ENCODE results near the gene CASZ1.

The CASZ1 gene

DNA sequence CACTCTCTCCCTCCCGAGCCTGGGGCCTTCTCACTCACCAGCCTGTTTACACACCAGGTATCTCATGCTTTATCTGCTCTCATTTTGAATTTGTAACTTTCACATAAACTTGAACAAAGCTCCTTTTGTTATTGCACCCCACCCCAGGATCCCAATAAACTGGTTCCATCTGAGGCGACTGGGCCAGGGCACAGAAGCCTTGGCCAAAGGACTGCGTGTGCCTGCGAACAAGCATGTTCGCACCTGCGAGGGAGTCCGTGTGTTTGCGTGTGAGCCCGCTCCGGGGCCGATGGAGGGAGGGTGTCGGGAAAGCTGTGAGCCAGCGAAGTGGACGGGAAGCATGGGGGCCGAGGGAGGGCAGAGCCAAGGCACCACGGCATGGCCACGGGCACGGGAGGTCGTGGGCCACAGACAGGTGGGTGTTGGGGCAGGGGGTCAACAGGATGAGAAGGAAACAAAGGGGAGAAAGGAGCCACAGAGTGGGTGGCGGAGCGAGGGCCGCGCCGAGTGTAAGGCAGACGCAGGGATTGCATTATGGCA is 98.8 kb downstream of the CASZ1 start:
- Histone ChIP-seq H3K9me3 (ENCODE audit: low read length) (no peaks in the 10 kb centered on the region), H3K27me3 (ENCODE audit: insufficient read depth, low read length) (peaks cover 56% of the 10 kb centered on the region), H3K4me1 (ENCODE audit: insufficient read depth, low read length) (peaks cover 8% of the 10 kb centered on the region), H2AFZ (ENCODE audit: low read depth, low read length) (no peak overlapping the region), H3K36me3 (ENCODE audit: insufficient read depth, low read length) (no peaks in the 10 kb centered on the region), H3K4me3 (ENCODE audit: low read length) (no peak overlapping the region)

DNA sequence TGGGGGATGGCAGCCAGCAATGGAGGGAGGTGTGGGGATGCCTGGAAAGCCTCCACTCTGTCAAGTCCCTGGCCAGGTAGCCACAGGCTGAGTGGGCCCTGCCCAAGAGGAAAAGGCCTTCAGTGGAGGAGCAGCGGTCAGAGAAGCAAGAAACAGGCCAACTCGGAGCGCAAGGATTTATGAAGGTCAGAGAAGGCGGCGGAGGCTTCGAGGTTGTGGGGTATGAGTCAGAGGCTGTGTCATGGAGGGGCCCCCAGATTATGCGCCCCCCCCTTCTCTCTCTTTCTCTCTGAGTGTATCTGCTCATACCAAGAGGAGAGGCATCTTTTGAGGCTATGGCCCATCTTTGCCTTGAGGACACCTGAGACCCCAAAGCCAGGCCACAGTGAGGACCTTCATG is 99.5 kb downstream of the CASZ1 start:
- Histone ChIP-seq H3K4me1 (ENCODE audit: insufficient read depth, low read length) (peaks cover 10% of the 10 kb centered on the region), H3K27me3 (ENCODE audit: insufficient read depth, low read length) (peaks cover 49% of the 10 kb centered on the region), H3K4me3 (ENCODE audit: low read length) (no peak overlapping the region), H2AFZ (ENCODE audit: low read depth, low read length) (no peak overlapping the region), H3K36me3 (ENCODE audit: insufficient read depth, low read length) (no peaks in the 10 kb centered on the region), H3K9me3 (ENCODE audit: low read length) (no peaks in the 10 kb centered on the region)

DNA sequence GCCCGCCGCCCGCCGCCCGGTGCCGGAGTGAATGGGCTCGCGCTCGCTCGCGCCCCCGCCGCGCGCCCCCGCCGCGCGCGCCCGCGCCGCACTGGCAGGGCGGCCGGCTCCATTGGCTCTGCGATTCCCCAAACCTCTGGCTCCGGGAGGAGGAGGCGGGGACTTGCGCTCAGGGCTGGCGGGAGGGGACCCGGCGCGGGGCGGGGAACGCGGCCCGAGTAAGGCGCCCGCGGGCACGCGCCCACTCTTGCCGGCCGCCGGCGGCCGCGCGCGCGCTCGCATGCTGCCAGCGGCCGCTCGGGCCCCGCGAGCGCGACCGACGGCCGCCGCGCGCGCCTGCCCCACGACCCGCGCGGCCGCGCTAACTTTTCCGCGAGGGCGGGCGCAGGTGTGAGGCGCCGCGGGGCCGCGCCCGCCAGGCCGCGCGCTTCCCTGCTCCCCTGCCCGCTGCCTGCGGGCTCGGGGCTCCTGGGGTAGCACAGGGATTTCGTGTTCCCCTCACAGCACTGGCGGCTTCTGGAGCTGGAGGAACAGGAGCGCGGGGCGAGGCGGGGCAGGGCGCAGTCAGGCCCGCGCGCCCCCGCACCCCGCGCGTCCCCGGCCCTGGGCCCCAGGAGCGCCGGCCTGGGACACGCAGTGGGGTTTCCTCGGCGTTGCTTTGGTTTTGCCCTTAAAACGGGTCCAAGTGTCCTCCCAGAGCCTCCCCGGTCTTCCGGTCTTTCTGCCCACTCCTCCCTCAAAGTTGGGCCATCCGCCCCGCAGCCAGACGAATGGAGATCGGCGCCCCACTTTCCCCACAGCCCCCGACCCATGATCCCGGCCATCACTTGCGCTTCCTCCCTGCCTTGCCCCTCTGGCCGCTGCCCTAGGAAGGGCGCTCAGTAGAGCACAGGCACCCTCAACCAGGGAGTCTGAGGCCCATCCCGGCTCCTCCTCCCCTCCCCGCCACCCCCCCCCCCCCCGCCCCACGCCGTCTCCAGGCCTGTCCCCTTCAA is 101.5 kb downstream of the CASZ1 start:
- H2AFZ ChIP-seq (ENCODE audit: low read depth, low read length): no peak overlapping the region
- peak overlapping the region; percentile 35 for H3K4me3 ChIP-seq (ENCODE audit: low read length)
- no peaks in the 10 kb centered on the region for H3K36me3 ChIP-seq (ENCODE audit: insufficient read depth, low read length)
- peaks cover 10% of the 10 kb centered on the region for H3K4me1 ChIP-seq (ENCODE audit: insufficient read depth, low read length)
- H3K9me3 ChIP-seq (ENCODE audit: low read length): no peaks in the 10 kb centered on the region
- peaks cover 31% of the 10 kb centered on the region for H3K27me3 ChIP-seq (ENCODE audit: insufficient read depth, low read length)

- Histone ChIP-seq H3K36me3 (ENCODE audit: insufficient read depth, low read length) (no peaks in the 10 kb centered on the region), H3K27me3 (ENCODE audit: insufficient read depth, low read length) (peaks cover 28% of the 10 kb centered on the region), H2AFZ (ENCODE audit: low read depth, low read length) (no peak overlapping the region), H3K4me1 (ENCODE audit: insufficient read depth, low read length) (peaks cover 10% of the 10 kb centered on the region), H3K9me3 (ENCODE audit: low read length) (no peaks in the 10 kb centered on the region), H3K4me3 (ENCODE audit: low read length) (peak overlapping the region; percentile 57)
Observed at GRCh38 chr1:10694274-10694632, 102.2 kb downstream of the CASZ1 start.

DNA sequence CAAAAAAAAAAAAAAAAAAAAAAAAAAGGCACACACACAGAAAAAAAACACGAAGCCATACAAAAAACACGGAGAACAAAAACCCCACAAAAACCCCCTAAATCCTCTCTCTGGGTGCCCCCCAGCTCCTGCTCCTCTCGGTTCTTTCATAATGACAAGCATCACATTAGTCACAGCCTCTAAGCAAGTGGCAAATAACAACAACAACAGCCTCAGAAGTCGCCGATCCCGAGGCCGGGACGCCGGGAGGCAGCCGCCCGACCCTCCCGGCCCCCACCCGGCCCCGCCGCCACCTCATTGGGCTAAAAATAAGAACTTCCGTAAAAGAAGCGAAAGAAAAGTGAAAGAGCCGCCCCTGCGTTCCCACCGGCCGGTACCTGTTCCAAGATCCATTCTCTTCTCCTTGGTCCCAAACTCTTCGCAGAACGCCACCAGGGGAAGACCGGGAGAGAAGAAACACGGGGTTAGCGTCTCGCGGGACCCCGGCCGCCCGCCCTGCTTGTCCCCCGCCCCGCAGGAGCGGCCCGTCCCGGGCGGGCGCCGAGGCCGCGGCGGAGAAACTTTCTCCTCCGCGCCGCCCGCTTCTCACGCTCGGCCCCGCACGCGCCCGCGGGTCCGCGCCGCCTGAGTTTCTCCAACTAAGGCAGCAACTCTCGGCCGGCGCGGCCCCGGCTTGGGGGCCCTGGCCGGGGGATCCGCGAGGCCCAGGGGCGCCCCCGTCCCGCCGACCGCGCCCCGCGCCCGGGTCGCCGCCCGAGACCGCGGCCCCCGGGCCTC is 102.8 kb downstream of the CASZ1 start:
- H3K9me3 ChIP-seq (ENCODE audit: low read length): no peaks in the 10 kb centered on the region
- no peak overlapping the region for H2AFZ ChIP-seq (ENCODE audit: low read depth, low read length)
- peaks cover 10% of the 10 kb centered on the region for H3K4me1 ChIP-seq (ENCODE audit: insufficient read depth, low read length)
- peak overlapping the region; percentile 57 for H3K4me3 ChIP-seq (ENCODE audit: low read length)
- peaks cover 22% of the 10 kb centered on the region for H3K27me3 ChIP-seq (ENCODE audit: insufficient read depth, low read length)
- no peaks in the 10 kb centered on the region for H3K36me3 ChIP-seq (ENCODE audit: insufficient read depth, low read length)

DNA sequence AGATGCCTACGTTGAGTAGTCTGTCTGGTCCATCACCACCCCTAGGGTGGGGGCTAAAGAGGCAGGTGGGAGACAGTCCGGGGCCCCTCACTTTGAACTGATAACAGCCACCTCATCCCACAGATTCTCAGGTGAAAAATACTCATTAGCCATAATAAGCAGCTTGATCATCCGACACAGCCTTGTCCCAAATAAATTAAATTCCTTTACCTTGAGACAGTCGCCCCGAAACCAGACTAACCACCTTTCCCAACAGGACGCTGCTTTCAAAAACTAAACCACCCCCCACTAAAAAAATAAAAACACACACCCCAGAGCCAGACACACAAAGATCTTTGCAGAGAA is 103.3 kb downstream of the CASZ1 start:
- Histone ChIP-seq H3K36me3 (ENCODE audit: insufficient read depth, low read length) (no peaks in the 10 kb centered on the region), H3K4me3 (ENCODE audit: low read length) (peak overlapping the region; percentile 57), H3K27me3 (ENCODE audit: insufficient read depth, low read length) (peaks cover 19% of the 10 kb centered on the region), H3K4me1 (ENCODE audit: insufficient read depth, low read length) (peaks cover 10% of the 10 kb centered on the region), H3K9me3 (ENCODE audit: low read length) (no peaks in the 10 kb centered on the region), H2AFZ (ENCODE audit: low read depth, low read length) (no peak overlapping the region)

GRCh38 chr1:10692401-10693021 is 103.9 kb downstream of the CASZ1 start:
- Histone ChIP-seq H2AFZ (ENCODE audit: low read depth, low read length) (no peak overlapping the region), H3K36me3 (ENCODE audit: insufficient read depth, low read length) (no peaks in the 10 kb centered on the region), H3K9me3 (ENCODE audit: low read length) (no peaks in the 10 kb centered on the region), H3K4me3 (ENCODE audit: low read length) (peak overlapping the region; percentile 57), H3K27me3 (ENCODE audit: insufficient read depth, low read length) (peaks cover 16% of the 10 kb centered on the region), H3K4me1 (ENCODE audit: insufficient read depth, low read length) (peaks cover 10% of the 10 kb centered on the region)

GRCh38 chr1:10691740-10692125 is 104.7 kb downstream of the CASZ1 start:
- peaks cover 15% of the 10 kb centered on the region for H3K4me1 ChIP-seq (ENCODE audit: insufficient read depth, low read length)
- H3K9me3 ChIP-seq (ENCODE audit: low read length): no peaks in the 10 kb centered on the region
- H3K4me3 ChIP-seq (ENCODE audit: low read length): no peak overlapping the region
- H3K27me3 ChIP-seq (ENCODE audit: insufficient read depth, low read length): peaks cover 9% of the 10 kb centered on the region
- H3K36me3 ChIP-seq (ENCODE audit: insufficient read depth, low read length): no peaks in the 10 kb centered on the region
- H2AFZ ChIP-seq (ENCODE audit: low read depth, low read length): no peak overlapping the region

GRCh38 chr1:10691075-10691739 is 105.2 kb downstream of the CASZ1 start:
- Histone ChIP-seq H3K9me3 (ENCODE audit: low read length) (no peaks in the 10 kb centered on the region), H3K36me3 (ENCODE audit: insufficient read depth, low read length) (no peaks in the 10 kb centered on the region), H3K4me3 (ENCODE audit: low read length) (no peak overlapping the region), H2AFZ (ENCODE audit: low read depth, low read length) (no peak overlapping the region), H3K4me1 (ENCODE audit: insufficient read depth, low read length) (peaks cover 20% of the 10 kb centered on the region), H3K27me3 (ENCODE audit: insufficient read depth, low read length) (peaks cover 3% of the 10 kb centered on the region)

DNA sequence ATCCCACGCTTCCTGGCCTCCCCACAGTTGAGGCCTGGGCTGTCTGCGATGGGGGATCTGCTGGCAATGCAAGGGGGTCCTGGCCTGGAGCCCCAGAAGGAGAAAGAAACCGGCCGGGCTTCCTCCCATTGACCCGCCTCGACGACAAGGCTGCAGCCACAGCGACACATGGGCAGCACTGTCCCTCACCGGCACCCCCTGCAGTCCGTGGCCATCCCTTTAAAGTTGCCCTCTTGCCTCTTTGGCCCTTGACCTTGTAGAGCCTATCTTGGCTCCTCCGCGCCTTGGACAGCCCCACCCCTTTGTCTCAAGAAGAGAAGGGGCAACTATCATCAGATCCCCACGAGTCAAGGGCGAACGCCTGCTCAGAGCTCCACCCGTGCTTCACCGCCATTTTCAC is 106.0 kb downstream of the CASZ1 start:
- Histone ChIP-seq H3K4me3 (ENCODE audit: low read length) (no peak overlapping the region), H3K9me3 (ENCODE audit: low read length) (no peaks in the 10 kb centered on the region), H3K36me3 (ENCODE audit: insufficient read depth, low read length) (no peaks in the 10 kb centered on the region), H2AFZ (ENCODE audit: low read depth, low read length) (no peak overlapping the region), H3K27me3 (ENCODE audit: insufficient read depth, low read length) (no peaks in the 10 kb centered on the region), H3K4me1 (ENCODE audit: insufficient read depth, low read length) (peaks cover 27% of the 10 kb centered on the region)

DNA sequence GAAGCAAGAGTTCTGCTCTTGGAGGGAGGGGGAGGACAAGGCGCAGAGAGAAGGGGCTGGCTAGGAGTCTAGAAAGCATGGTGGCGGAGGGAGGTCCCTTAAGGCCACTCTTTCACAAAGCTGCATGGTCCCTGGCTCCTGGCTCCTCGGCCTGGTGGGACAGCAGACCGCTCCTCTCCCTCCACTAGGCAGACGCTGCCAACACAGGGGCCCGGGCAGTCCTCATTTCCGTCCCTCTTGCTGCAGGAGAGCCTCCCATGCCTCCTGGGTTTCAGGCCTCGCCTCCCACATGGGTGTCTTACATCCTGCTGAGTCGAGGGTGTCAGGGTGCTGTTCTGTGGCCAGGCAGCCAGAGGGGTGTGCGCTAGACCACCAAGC is 108.0 kb downstream of the CASZ1 start:
- peaks cover 33% of the 10 kb centered on the region for H3K4me1 ChIP-seq (ENCODE audit: insufficient read depth, low read length)

GRCh38 chr1:10687782-10688408 is 108.6 kb downstream of the CASZ1 start:
- Histone ChIP-seq H3K27me3 (ENCODE audit: insufficient read depth, low read length) (no peaks in the 10 kb centered on the region), H2AFZ (ENCODE audit: low read depth, low read length) (no peak overlapping the region), H3K36me3 (ENCODE audit: insufficient read depth, low read length) (no peaks in the 10 kb centered on the region), H3K4me3 (ENCODE audit: low read length) (no peak overlapping the region), H3K4me1 (ENCODE audit: insufficient read depth, low read length) (peaks cover 31% of the 10 kb centered on the region), H3K9me3 (ENCODE audit: low read length) (no peaks in the 10 kb centered on the region)

More for the DNA sequence above, 108.0 kb downstream of the CASZ1 start:
- Histone ChIP-seq H3K4me3 (ENCODE audit: low read length) (no peak overlapping the region), H3K36me3 (ENCODE audit: insufficient read depth, low read length) (no peaks in the 10 kb centered on the region), H2AFZ (ENCODE audit: low read depth, low read length) (no peak overlapping the region), H3K27me3 (ENCODE audit: insufficient read depth, low read length) (no peaks in the 10 kb centered on the region), H3K9me3 (ENCODE audit: low read length) (no peaks in the 10 kb centered on the region)
